H9 (cell line): Measurements from ENCODE around the gene OLFM1. TPM values are rescaled to one million over a fixed set of nuclear protein-coding genes. Genes with fewer than 3 reads are reported as not detected.
A peak's percentile ranks its signal among the peaks of the same experiment; 100 is the strongest.

ENCODE experiments used
- DNase-seq: peaks from one replicate; pipeline ENCODE4 v3.0.0-alpha.2; 2017
- H2AFZ ChIP-seq: one replicate; pipeline ENCODE4 v1.6.1; 2013; ENCODE audit warnings: mild to moderate bottlenecking, low read length, control low read depth, moderate library complexity
- H2AK5ac ChIP-seq: 2 replicates; pipeline ENCODE4 v1.6.1; 2013; ENCODE audit warnings: low read length, control low read depth, mixed read lengths; ENCODE audit not compliant: insufficient read length
- H2BK120ac ChIP-seq: one replicate; pipeline ENCODE4 v1.6.1; 2013; ENCODE audit warnings: low read depth, mild to moderate bottlenecking, low read length, control low read depth, inconsistent platforms; ENCODE audit not compliant: poor library complexity, severe bottlenecking
- H2BK12ac ChIP-seq: 2 replicates; pipeline ENCODE4 v1.6.1; 2013; ENCODE audit warnings: low read length, control low read depth, mixed read lengths, low read depth; ENCODE audit not compliant: insufficient read length
- H2BK15ac ChIP-seq: 2 replicates; pipeline ENCODE4 v1.6.1; 2013; ENCODE audit warnings: low read depth, low read length, control low read depth
- H2BK20ac ChIP-seq: one replicate; pipeline ENCODE4 v1.6.1; 2013; ENCODE audit warnings: low read depth, mild to moderate bottlenecking, low read length, control low read depth, inconsistent platforms; ENCODE audit not compliant: poor library complexity, severe bottlenecking
- H2BK5ac ChIP-seq: 2 replicates; pipeline ENCODE4 v1.6.1; 2013; ENCODE audit warnings: low read length, control low read depth, mixed read lengths; ENCODE audit not compliant: insufficient read length
- H3K14ac ChIP-seq: 2 replicates; pipeline ENCODE4 v1.6.1; 2013; ENCODE audit warnings: low read length, control low read depth; ENCODE audit not compliant: insufficient read depth
- H3K18ac ChIP-seq: 2 replicates; pipeline ENCODE4 v1.6.1; 2013; ENCODE audit warnings: low read depth, mild to moderate bottlenecking, mixed read lengths, low read length, control low read depth; ENCODE audit not compliant: insufficient read length
- H3K23ac ChIP-seq: 2 replicates; pipeline ENCODE4 v1.6.1; 2013; ENCODE audit warnings: low read length, control low read depth, mixed read lengths, low read depth; ENCODE audit not compliant: insufficient read length
- H3K23me2 ChIP-seq: 2 replicates; pipeline ENCODE4 v1.6.1; 2013; ENCODE audit warnings: low read depth, mild to moderate bottlenecking, mixed read lengths, low read length, control low read depth; ENCODE audit not compliant: insufficient read length, poor library complexity, severe bottlenecking
- H3K27ac ChIP-seq: 2 replicates; pipeline ENCODE4 v1.5.1; 2013; ENCODE audit warnings: low read length, control low read depth, mixed read lengths, low read depth; ENCODE audit not compliant: insufficient read length
- H3K27me3 ChIP-seq: 2 replicates; pipeline ENCODE4 v1.6.1; 2013; ENCODE audit warnings: low read length, control low read depth, inconsistent platforms; ENCODE audit not compliant: insufficient read depth
- H3K4ac ChIP-seq: 2 replicates; pipeline ENCODE4 v1.6.1; 2013; ENCODE audit warnings: low read depth, mild to moderate bottlenecking, control low read depth, inconsistent platforms, low read length, moderate library complexity
- H3K4me1 ChIP-seq: 2 replicates; pipeline ENCODE4 v1.6.1; 2013; ENCODE audit warnings: low read length, control low read depth, inconsistent platforms; ENCODE audit not compliant: insufficient read depth
- H3K4me2 ChIP-seq: 2 replicates; pipeline ENCODE4 v1.6.1; 2013; ENCODE audit warnings: low read length, control low read depth, mixed read lengths; ENCODE audit not compliant: insufficient read length, insufficient read depth
- H3K56ac ChIP-seq: 2 replicates; pipeline ENCODE4 v1.6.1; 2013; ENCODE audit warnings: low read depth, mild to moderate bottlenecking, mixed read lengths, low read length, control low read depth; ENCODE audit not compliant: insufficient read length
- H3K79me1 ChIP-seq: 2 replicates; pipeline ENCODE4 v1.6.1; 2013; ENCODE audit warnings: low read depth, mild to moderate bottlenecking, moderate library complexity, low read length, control low read depth, inconsistent platforms; ENCODE audit not compliant: insufficient read depth, poor library complexity, severe bottlenecking
- H3K79me2 ChIP-seq: 2 replicates; pipeline ENCODE4 v1.6.1; 2013; ENCODE audit warnings: low read length, control low read depth, inconsistent platforms; ENCODE audit not compliant: insufficient read depth
- H3K9ac ChIP-seq: 2 replicates; pipeline ENCODE4 v1.6.1; 2013; ENCODE audit warnings: low read length, control low read depth, mixed read lengths; ENCODE audit not compliant: insufficient read length; ENCODE audit errors: extremely low read depth
- H3K9me3 ChIP-seq: one replicate; pipeline ENCODE4 v1.6.1; 2013; ENCODE audit warnings: low read depth, low read length, inconsistent platforms; ENCODE audit not compliant: control insufficient read depth
- H3T11ph ChIP-seq: one replicate; pipeline ENCODE4 v1.6.1; 2013; ENCODE audit warnings: mild to moderate bottlenecking, low read length, control low read depth, inconsistent platforms
- H4K20me1 ChIP-seq: one replicate; pipeline ENCODE4 v1.6.1; 2013; ENCODE audit not compliant: control insufficient read depth, insufficient read length, insufficient read depth
- H4K5ac ChIP-seq: 2 replicates; pipeline ENCODE4 v1.6.1; 2013; ENCODE audit warnings: low read depth, mild to moderate bottlenecking, mixed read lengths, low read length, control low read depth; ENCODE audit not compliant: insufficient read length
- H4K8ac ChIP-seq: replicated peaks from 2 replicates; pipeline ENCODE4 v1.6.1; 2013; ENCODE audit warnings: low read length, control low read depth, mixed read lengths, low read depth; ENCODE audit not compliant: insufficient read length
- H4K91ac ChIP-seq: 2 replicates; pipeline ENCODE4 v1.6.1; 2013; ENCODE audit warnings: low read depth, mild to moderate bottlenecking, moderate library complexity, mixed read lengths, low read length, control low read depth; ENCODE audit not compliant: insufficient read length
- H3K27ac Mint-ChIP-seq, 3 experiments: 2 replicates in 2 of 3; 3 replicates in 1 of 3; pipeline ENCODE4 v1.8.0; 2020 to 2021; ENCODE audit warnings: mixed read lengths in 3 of 3, mild to moderate bottlenecking in 1 of 3, moderate library complexity in 1 of 3
- H3K27me3 Mint-ChIP-seq: 2 replicates; pipeline ENCODE4 v1.8.0; 2021; ENCODE audit warnings: low read depth, mild to moderate bottlenecking, moderate library complexity, mixed read lengths
- H3K36me3 Mint-ChIP-seq, 3 experiments: 2 replicates in 2 of 3; 3 replicates in 1 of 3; pipeline ENCODE4 v1.8.0; 2020 to 2021; ENCODE audit warnings: low read depth in 3 of 3, mixed read lengths in 3 of 3; ENCODE audit not compliant: insufficient read depth in 1 of 3
- H3K4me1 Mint-ChIP-seq, 2 experiments: 2 replicates each; pipeline ENCODE4 v1.8.0; 2020; ENCODE audit warnings: mixed read lengths in 2 of 2
- H3K4me3 Mint-ChIP-seq, 2 experiments: 2 replicates in 1 of 2; 3 replicates in 1 of 2; pipeline ENCODE4 v1.8.0; 2020 to 2021; ENCODE audit warnings: mild to moderate bottlenecking in 2 of 2, mixed read lengths in 2 of 2, moderate library complexity in 1 of 2
- H3K9me3 Mint-ChIP-seq, 2 experiments: 2 replicates in 1 of 2; 3 replicates in 1 of 2; pipeline ENCODE4 v1.8.0; 2020; ENCODE audit warnings: mild to moderate bottlenecking in 2 of 2, mixed read lengths in 2 of 2, moderate library complexity in 1 of 2
- CTCF ChIP-seq: fragments of 200-600 bp; sonication (generic); conservative IDR thresholded peaks from 3 replicates; pipeline ENCODE4 v1.8.0; 2021; ENCODE audit warnings: antibody characterized with exemption, mild to moderate bottlenecking
- WGBS: extraction: QIAGEN DNeasy Blood & Tissue Kit; methylation state at CpG from one replicate; pipeline ENCODE4 v1.1.7; 2013; ENCODE audit warnings: missing lambda C conversion rate, low lambda C conversion rate, mixed read lengths; ENCODE audit not compliant: insufficient read length; ENCODE audit errors: extremely low coverage; 5-methylcytosine and 5-hydroxymethylcytosine counted together
- total RNA-seq: library from RNA; stranded (reverse); gene quantifications from 2 replicates; pipeline ENCODE4 v1.2.1, GENCODE V29; 2021

Gene OLFM1
- total RNA-seq, 1 experiment from 2014 or later: 34.1 TPM

- H3K23me2 ChIP-seq: no peaks in the 10 kb centered on the region
- no peak overlapping the region for H4K91ac ChIP-seq
- no peak overlapping the region for H3K27ac Mint-ChIP-seq
- no peak overlapping the region for H2AK5ac ChIP-seq
- no peaks in the 10 kb centered on the region for H3K79me2 ChIP-seq
- no peak overlapping the region for H3T11ph ChIP-seq
- no peak overlapping the region for H3K27ac ChIP-seq
- H3K27me3 ChIP-seq: no peaks in the 10 kb centered on the region
- peaks cover 15 to 62% (median 46%) of the 10 kb centered on the region in 3 experiments; a peak in 6 of 7 replicates for H3K36me3 Mint-ChIP-seq
- H3K79me1 ChIP-seq: no peaks in the 10 kb centered on the region
- H3K4me1 ChIP-seq: no peaks in the 10 kb centered on the region
- H3K9ac ChIP-seq: no peak overlapping the region
- no peak overlapping the region for H3K4ac ChIP-seq
- H3K23ac ChIP-seq: no peak overlapping the region
- no peak overlapping the region for H4K8ac ChIP-seq
- H3K9me3 Mint-ChIP-seq: no peaks in the 10 kb centered on the region; a peak in 1 of 5 replicates
- no peak overlapping the region for H2BK12ac ChIP-seq
- no peak overlapping the region for H2BK120ac ChIP-seq
- H4K20me1 ChIP-seq: peaks cover 3% of the 10 kb centered on the region
- no CpG with 5 or more reads among the region's 22 CpGs for WGBS
- H3K56ac ChIP-seq: no peak overlapping the region
- H2BK15ac ChIP-seq: no peak overlapping the region
- no peaks in the 10 kb centered on the region for H3K9me3 ChIP-seq
- H4K5ac ChIP-seq: no peak overlapping the region
- no peak overlapping the region for H3K4me2 ChIP-seq
- no peak overlapping the region for H3K18ac ChIP-seq
- no peaks in the 10 kb centered on the region for H3K27me3 Mint-ChIP-seq
- no peak overlapping the region for H2BK20ac ChIP-seq
- no peak for TF ChIP-seq CTCF
- DNase-seq: peak; percentile 85
- peaks cover 3 to 23% of the 10 kb centered on the region in 2 experiments for H3K4me1 Mint-ChIP-seq
- H2AFZ ChIP-seq: no peak overlapping the region
- no peak overlapping the region for H3K14ac ChIP-seq
- no peak overlapping the region for H2BK5ac ChIP-seq
- no peak overlapping the region for H3K4me3 Mint-ChIP-seq
These were observed 11.1 kb downstream of the OLFM1 start for GRCh38 chr9:135098400-135099105.
